HG02623 (cell line): ENCODE results near the gene LRRC8C.
"Not testable (repeated sequence)": the region's sequence is repeated elsewhere in the genome, so short reads cannot be mapped to it uniquely, and the experiment has no call there.

Experiments
- ATAC-seq: cut with Tn5 transposase; IDR thresholded peaks from one replicate; pipeline ENCODE4 v1.9.1; 2021; ENCODE audit warnings: moderate library complexity; ENCODE audit not compliant: unreplicated experiment

Gene LRRC8C

DNA sequence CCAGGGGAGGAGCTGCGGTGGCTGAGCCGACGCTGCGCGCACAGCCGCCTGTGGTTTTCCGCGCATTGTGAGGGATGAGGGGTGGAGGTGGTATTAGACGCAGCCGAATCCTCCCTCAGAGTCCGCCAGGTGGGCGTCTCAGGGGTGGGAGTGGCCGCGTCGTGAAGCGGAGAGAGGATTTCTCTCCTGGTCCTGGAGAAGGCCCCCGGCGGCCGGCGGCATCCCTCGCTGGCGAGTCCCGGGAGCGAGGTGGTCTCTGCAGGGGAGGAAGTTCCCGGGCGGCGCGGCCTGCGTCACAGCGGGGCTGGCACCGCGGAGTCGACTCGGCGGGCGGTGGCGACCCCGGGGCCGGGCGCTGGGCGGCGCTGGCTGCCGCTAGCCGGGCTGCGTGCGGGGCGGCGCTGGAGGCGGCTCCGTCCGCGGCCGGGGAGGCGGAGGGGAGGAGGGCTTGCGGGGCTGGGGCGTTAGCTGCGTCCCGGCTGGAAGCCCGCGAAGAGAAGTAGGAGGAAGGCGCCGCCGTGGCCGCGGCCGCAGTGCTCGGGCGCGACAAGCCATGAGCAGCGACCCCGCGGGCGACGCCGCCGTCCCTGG, at the start of gene LRRC8C:
LRRC8C (plus strand) TSS at position 464 of the 591 bp plus-strand sequence. CDS start 53,354 bp downstream, outside the sequence.
- ATAC-seq: peak; percentile 84

DNA sequence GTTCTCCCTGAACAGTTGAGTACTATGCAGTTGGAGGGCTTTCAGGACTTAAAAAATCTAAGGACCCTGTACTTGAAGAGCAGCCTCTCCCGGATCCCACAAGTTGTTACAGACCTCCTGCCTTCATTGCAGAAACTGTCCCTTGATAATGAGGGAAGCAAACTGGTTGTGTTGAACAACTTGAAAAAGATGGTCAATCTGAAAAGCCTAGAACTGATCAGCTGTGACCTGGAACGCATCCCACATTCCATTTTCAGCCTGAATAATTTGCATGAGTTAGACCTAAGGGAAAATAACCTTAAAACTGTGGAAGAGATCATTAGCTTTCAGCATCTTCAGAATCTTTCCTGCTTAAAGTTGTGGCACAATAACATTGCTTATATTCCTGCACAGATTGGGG, 48.7 kb upstream of the LRRC8C start:
- ATAC-seq: no peak

DNA sequence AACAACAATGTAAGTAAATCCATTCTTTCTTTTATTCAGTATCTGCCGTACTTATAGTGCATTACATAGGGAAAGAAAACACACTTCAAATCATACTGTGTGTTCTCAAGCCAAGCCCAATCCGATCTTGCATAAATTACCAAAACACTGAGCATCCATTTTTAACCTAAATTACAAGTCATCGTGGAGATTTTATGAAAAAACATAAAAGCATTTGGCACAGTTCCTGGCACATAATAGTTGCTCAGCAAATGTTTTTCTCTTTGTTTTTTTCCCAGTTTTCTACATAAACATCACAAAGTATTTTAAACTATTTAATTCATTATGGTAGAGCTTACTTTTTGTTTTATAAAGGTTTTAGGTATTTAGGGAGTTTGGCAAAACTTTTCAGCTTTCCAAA, 48.1 kb upstream of the LRRC8C start:
- no peak for ATAC-seq

DNA sequence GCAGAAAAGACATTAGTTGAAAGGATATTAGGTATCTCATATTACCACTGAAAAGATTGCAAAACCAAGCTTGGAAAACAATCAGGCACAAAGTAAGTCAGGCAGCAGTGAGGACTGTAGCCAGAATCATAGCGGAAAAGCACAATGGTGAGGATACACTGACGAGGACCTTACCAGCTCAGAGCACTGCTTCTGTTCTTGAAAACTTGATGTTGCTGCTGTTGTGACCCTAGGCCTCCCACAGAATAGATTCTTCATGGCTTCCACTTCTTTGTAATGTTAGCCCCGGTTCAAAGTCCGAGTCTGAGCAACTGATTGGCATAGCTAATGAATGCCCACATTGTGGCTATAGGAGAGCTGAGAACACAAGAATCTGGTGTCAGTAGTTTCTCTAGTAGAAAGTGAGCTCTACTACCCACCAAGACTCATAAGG, 45.2 kb upstream of the LRRC8C start:
- ATAC-seq: no peak

DNA sequence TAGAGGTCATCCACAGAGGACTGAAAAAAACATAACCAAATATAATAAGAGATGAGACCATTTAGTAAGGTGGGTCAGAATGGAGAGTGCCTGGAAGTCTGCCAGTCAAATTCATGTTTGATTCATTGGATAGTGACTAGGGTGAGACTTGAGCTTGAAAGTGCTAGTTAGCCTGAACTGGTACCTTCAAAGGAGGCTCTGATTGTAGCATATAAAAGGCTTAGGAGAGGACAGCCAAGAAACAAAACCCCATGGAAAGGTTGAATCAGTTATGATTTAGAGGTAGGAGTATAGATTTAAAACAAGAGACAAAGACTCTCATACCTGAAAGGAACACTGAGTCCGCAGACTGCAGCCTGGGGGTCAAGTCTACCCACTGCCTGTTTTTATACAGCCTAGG, 44.4 kb upstream of the LRRC8C start:
- ATAC-seq: no peak

DNA sequence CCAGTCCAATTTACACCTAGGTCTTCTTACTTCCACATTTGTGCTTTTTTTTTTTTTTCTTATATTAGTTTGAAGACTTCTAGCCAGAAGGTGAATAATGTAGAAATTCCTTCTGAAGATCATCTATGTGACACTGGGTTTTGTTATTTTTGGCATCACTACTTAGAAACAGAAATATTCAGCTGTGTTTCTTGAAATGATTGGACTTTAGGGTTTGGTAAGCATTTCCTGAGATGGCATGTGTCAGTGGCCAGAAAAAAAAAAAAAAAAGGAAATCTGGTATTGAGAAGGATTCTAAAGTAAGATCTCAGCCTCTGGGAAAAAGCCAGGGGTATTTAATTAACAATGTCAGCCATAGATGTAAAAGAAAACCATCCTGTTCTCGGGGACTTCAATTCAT, 43.4 kb upstream of the LRRC8C start:
- ATAC-seq: no peak

DNA sequence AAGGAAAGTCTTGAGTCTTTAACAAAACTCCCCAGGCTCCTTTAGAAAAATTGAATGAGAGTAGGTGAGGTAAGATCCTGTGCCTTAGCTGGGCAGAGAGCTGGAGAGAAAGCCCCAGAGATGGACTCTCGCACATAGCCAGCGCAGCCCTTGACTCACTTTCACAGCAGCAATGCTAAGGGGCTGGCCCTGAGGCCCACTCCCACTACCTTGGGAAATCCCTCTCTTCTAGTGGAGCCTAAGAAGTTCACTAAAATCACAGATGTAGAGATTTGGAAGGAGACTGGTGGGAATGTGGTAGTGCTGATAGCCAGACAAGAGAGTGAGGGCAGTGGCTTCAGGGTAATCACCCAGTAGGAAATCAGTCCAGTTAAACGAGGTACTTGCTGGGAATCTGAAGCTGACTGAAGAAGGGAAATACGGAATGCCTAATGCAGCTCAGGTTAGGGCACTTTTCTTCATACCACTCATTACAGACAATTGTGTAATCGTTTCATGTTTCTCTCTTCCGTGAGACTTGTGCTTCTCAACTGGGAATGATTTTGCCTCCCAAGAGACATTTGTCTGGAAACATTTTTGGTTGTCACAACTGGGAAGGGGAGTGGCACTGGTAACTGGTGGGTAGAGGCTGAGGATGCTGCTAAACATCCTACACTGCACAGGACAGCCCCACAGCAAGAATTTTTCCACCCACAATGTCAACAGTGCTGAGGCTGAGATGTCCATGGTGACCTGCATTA, 42.4 kb upstream of the LRRC8C start:
- ATAC-seq: no peak

DNA sequence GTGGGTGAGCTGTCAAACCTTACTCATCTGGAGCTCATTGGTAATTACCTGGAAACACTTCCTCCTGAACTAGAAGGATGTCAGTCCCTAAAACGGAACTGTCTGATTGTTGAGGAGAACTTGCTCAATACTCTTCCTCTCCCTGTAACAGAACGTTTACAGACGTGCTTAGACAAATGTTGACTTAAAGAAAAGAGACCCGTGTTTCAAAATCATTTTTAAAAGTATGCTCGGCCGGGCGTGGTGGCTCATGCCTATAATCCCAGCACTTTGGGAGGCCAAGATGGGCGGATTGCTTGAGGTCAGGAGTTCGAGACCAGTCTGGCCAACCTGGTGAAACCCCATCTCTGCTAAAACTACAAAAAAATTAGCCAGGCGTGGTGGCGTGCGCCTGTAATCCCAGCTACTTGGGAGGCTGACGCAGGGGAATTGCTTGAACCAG, 40.0 kb upstream of the LRRC8C start:
- not testable (repeated sequence) for ATAC-seq

DNA sequence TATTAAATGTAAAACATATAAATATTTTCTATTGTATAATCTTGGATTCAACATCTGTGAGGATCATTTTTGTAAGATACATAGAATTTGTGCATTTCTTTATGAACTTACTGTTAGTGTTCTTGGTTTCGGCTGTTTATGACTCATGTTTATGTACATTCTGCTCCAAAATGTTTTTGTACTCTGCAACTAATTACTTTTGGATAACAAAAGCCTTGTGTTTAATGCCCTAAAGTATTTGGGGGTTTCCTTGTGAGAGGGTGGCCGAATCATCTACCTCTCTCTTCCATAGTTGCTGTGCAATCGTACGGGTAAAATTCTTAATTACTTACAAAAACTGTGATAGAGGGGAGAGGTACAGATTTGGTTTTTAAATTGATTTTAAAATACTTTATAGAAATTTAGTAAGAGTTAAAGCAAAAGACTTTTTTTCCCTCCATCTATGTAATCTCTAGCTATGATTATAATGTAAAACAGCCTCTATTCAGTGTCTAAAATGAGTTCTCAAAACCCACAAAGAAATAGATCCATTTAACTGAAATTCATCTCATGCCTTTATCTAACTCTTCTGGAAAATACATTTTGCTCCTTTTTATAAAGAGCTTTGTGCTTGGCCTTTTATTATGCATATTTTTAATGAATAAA, 38.7 kb upstream of the LRRC8C start:
- ATAC-seq: no peak

DNA sequence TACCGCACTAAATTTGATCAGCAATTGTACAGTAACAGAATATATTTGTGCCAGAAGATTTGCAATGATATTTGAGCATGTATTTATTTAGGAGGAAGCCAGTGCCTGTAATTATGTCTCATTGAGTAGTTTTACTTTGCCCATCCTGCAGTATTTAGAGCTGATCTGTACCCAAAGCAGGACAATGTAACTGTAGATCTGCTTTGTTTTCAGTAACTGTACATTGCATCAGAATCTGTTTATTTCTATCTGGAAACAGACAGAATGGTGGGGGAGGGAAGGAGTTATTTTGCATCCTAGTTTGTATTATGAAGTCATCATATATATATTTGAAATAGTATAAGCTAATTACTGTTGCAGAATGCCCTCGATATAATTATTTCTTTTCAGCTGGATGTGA, 36.2 kb upstream of the LRRC8C start:
- ATAC-seq: no peak

DNA sequence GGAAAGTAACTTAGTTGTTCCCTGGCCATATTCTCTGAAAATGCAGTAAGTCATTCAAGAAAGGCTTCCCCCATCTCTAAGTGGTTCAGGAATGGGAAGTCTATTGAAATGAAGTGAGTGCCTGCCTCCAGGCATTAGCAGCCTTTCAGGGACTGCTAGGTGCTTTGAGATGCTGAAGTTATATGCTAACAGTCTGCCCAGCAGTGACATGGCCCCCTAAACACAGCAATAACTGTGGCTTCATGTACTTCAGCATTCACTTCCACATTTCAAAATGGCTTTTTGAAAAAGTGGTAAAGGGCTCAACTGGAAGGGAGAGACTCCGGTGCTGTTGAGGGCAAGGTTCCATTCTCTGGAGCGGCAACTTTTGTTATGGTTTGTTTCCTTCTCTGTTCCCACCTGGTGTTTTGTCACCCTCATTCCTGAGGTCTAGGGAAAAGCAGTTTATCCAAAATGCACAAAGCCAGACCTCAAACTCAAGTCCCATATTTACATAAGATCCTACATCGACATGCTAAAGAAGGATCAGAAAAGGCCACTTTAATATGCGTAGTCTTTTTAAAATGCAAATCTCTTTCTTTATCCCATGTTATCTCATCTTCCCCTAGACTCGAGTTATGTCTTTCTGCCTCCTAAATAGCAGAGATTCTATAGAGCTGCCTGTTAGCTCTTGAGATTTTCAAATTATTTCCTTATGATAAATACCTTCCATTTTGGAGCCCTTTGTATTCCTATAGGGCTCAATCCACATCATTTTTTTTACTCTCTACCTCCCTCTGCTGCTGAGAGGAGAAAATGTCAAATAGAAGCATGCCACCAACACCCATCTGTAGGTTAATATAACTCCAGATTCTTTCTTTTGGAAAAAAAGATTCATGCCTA, 34.2 kb upstream of the LRRC8C start:
- peak; percentile 50 for ATAC-seq

DNA sequence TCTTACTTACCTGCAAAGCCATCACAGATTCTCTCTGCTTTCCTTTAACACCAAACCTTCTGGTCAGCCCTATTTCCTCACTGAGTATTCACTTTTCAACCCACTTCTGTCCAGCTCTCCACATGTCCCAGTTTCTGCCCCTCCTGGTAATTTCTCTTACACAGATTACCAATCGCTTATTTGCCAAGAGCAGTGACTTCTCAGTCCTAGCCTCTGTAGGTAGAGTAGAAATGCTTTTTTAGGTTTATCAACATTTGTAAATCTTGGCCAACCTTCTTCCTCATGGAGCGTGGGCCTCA, 33.6 kb upstream of the LRRC8C start:
- no peak for ATAC-seq

DNA sequence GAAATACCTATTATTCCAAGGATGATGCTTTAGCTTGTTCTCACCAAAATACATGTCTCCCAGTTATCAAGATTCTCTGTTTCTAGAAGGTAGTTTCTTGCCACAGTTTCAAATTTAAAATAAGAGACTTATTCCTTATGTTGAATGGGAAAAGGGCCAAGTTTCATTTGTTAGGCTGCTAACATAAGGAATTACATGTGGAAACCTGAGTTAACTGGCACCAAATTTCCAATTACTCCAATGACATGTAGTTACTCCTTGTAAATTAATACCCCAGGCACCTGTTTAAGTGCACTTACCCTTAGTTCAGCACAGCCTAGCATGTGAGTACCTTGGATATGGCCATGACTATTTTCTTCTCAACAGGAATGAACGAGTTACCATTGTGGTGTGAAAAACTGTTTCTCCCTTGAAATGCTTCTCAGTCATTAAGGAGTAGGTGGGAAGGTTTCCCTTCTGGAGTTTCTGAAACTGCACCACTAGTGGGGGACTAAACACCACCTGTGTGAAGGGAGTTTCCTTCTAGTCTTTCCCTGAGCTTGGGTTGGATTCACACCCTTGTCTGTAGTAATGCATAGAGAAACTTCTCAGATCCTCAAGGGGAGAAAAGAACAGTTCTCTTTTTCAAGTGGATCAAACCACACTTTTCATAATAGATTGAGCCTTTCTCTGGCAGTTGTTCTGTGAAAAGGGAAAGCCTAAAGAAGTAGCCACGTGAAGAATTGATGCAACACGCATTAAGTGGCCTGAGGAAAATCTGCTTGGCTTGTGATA, 32.3 kb upstream of the LRRC8C start:
- ATAC-seq: no peak

DNA sequence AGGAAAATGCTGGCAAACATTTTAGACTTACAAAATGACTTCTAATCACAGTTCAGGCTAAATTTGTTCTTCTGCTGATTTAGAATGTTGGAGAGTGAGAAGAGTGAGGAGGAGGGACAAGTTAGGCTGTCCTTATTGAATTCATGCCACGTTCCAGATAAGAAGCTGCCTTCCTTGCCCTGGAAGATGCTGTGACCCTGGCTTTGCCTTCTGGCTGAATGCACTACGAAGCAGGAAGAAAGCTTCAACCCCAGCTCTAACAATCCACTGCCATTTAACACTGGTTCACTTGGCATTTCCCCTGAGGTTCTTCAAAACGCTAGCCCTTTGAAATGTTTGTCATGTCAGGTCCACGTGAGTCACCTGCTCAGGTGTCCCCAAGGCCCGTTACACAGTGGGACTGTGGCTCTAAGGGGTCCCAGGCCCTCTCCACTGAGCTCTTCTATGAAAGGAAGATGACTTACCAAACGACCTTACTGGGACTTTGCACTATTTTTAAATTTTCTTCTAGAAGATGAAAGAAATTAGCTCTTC, 30.0 kb upstream of the LRRC8C start:
- ATAC-seq: no peak

DNA sequence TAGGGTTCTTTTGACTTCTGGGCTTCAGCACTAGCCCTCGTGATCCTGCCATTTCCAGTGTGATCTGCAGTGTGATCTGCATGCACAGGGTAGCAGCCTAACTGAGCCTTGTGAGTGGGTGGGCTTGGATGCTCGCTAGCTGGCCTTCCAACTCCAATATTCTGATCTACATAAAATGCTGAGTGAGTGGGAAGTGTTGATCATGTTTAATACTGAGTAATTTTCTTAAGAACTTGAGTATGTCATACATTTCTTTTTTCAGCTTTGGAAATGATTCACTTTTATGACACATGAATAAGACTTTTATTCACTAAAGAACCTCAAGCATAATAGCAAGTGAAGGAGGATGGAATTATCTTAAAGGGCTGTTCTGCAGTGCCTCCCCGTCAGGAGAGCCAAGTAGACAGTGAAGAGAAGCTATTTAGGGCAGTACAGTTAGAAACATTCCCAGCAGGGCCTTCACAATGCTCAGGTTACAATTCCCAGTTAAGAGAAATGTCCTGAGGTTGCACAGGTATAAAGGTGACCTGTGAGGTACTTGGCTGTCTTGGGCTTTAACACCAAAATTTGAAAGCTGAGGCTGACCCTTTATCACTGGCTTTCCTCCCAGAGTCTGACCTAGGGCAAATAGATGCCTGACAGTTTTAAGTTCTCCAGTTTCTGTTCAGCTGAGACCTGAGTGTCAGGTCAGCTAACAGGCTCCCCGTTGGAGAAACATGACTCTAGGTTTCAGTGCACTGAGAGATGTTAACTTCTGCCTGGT, 29.1 kb upstream of the LRRC8C start:
- no peak for ATAC-seq

DNA sequence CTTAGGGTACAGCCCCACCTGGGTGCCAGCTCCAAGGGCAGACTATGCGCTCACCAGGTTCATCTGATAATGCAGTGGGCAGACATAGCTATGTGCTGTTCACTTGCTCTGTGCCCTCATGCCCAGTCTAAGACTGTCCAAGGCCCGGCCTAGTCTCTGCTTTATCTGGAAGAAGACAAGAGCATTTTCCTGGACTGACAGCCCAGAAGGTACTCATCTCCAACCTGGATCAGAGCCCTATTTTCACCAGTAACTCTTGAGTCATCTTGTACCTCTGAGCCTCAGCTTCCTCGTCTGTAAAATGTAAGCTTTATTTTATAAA, 28.5 kb upstream of the LRRC8C start:
- no peak for ATAC-seq

DNA sequence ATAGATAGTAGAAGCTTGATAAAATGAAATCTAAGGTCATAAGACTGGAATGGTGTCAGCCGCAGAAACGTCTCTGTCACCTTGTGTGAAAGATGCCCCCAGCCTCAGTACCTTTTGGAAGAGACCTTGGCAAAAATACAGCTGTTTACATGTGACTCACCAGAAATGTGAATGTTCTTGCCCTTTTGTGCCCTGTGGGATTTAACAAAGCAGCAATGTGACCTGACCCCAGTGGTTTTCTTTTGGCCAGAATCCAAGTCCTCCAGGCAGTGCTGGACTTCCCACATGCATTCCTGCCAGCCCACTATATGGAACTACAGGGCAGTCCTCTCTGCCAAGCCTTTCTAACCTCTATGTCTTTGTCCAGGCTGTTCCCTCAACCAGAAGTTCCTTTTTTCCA, 27.2 kb upstream of the LRRC8C start:
- ATAC-seq: no peak

DNA sequence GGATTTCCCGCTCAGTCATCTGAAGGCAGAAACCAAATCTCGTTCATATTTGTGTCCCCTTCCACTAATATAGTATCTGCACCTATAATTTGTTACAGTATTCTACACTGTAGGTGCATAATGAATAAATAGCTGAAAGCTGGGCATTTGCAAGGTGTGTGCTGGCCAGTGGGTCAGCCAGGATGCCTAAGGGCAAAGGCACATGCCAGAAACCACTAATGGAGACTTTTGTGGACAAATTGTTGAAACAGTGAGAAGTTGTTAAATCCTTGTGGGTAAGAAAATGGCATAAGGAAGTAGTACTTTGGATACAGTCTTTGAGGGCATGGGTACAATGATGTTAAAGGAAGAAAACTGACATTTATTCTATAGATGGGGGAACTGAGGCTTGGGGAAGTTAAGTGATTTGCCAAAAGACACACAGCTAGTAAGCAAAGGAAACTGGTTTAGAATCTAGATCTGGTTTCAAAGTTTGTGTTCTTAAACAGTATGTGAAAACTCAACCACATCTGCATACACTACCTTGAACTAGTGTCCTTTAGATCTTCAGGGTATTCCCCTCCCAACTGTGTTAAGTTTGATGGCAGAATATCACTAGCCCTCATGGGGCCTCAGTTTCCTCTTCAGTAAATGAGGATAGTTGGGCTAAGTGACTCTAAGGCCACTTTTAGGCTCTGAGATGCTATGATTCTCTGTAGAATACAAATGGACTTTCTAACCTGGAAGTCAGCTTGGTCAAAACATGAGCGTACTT, 26.5 kb upstream of the LRRC8C start:
- no peak for ATAC-seq

DNA sequence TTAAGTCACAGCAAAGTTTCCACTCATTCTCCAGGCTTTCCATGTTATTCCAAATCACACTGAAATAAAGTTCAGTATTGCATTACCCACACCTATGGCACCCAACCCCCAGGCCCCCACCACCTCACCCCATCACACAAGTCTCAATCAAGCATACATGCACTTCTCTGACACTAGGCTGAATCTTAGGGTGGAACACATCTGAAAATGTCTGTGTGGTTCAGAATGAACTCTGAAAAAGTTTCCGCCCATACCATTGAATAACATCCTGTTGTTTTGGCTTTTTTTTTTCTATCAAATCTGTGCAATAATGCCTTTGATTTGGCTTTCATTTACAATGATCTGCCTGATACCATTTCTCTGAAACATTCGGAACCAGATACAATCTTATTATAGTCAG, 25.8 kb upstream of the LRRC8C start:
- ATAC-seq: no peak
